ENCODE data around the gene ARHGEF28.

The ARHGEF28 gene

GRCh38 chr5:73895471-73895870 lies 269.5 kb downstream of the ARHGEF28 start:
- TF ChIP-seq CTCF (IDR thresholded peaks at IDR 0.05; ENCODE audit: borderline replicate concordance, control extremely low read depth, extremely low read depth, insufficient read depth, missing control alignments): no peak
- in situ Hi-C loops (cut with MboI; ENCODE audit: low sequenced_read_pairs, unreplicated experiment): no loop called here
- DNase-seq (ENCODE audit: low spot score): no peak

- TF ChIP-seq CTCF (IDR thresholded peaks at IDR 0.05; ENCODE audit: borderline replicate concordance, control extremely low read depth, extremely low read depth, insufficient read depth, missing control alignments): no peak
- no peak for DNase-seq (ENCODE audit: low spot score)
- in situ Hi-C loops (cut with MboI; ENCODE audit: low sequenced_read_pairs, unreplicated experiment): no loop called here
Observed at GRCh38 chr5:73896097-73896496, 270.1 kb downstream of the ARHGEF28 start.

DNA sequence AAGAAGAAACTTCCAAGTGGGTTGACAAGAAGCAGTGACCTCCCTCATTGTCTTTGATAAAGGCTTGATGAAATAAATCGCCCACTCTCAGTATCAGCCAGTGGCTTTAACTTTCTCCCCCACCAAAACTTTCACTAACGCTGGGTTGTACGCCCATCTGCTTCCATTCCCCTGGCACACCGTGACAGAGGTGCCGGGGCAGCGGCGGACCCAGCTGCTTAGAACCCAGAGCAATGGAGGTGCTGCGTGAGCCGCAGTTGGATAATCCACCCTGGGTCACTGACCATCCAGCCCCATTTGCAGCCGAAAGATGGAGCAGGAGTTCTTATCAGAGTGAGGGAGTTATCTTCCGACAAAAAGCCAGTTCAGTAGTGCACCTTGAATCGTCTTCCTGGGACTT lies 270.7 kb downstream of the ARHGEF28 start:
- in situ Hi-C loops (cut with MboI; ENCODE audit: low sequenced_read_pairs, unreplicated experiment): no loop called here
- no peak for DNase-seq (ENCODE audit: low spot score)
- no peak for TF ChIP-seq CTCF (IDR thresholded peaks at IDR 0.05; ENCODE audit: borderline replicate concordance, control extremely low read depth, extremely low read depth, insufficient read depth, missing control alignments)

- in situ Hi-C loops (cut with MboI; ENCODE audit: low sequenced_read_pairs, unreplicated experiment): no loop called here
- no peak for DNase-seq (ENCODE audit: low spot score)
- TF ChIP-seq CTCF (IDR thresholded peaks at IDR 0.05; ENCODE audit: borderline replicate concordance, control extremely low read depth, extremely low read depth, insufficient read depth, missing control alignments): no peak
Observed at GRCh38 chr5:73897893-73898292, 271.9 kb downstream of the ARHGEF28 start.

DNA sequence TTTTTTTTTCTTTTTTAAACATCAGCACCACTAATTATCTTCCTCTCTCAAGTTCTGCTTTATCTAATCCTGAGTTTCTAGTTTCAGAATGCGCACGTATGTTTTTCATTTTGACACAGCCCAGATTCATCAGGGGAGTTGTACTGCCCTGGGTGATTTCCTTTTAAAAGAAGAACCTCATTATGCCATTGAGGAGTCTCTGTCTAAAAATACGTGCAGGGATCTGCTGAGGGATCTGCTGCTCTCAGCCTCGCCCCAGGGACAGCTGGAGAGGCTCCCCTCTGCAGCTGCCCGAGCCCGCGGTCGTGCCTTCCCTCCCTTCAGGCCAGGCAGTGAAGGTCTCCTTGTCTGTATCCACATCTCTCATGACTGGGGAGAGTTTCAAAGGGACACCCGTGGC lies 273.1 kb downstream of the ARHGEF28 start:
- DNase-seq (ENCODE audit: low spot score): peak; percentile 68
- in situ Hi-C loops (cut with MboI; ENCODE audit: low sequenced_read_pairs, unreplicated experiment): no loop called here
- TF ChIP-seq CTCF (IDR thresholded peaks at IDR 0.05; ENCODE audit: borderline replicate concordance, control extremely low read depth, extremely low read depth, insufficient read depth, missing control alignments): no peak

DNA sequence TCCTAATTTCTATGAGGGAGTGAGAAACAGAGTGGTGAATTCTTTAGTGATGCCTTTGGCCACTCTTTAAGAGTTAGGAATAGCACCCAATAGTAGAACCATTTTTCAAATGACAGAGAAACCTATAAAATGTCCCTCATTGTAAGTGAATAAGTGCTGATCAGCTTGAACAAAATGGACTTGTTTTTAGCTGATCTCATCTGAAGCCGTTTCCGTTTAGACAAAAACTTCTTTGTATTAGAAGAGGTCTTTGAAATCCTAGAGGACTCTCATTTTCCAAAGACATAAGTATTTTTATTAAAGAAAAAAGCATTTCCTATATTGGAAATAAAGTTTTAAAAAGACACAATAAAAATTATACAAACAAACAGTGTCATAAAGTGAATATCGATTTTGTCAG lies 273.9 kb downstream of the ARHGEF28 start:
- no peak for DNase-seq (ENCODE audit: low spot score)
- no peak for TF ChIP-seq CTCF (IDR thresholded peaks at IDR 0.05; ENCODE audit: borderline replicate concordance, control extremely low read depth, extremely low read depth, insufficient read depth, missing control alignments)
- in situ Hi-C loops (cut with MboI; ENCODE audit: low sequenced_read_pairs, unreplicated experiment): loop anchor here (5.0 to 25.0 kb wide), 2 partner anchors 747 to 1012 kb away; no protein-coding TSS in a partner anchor

DNA sequence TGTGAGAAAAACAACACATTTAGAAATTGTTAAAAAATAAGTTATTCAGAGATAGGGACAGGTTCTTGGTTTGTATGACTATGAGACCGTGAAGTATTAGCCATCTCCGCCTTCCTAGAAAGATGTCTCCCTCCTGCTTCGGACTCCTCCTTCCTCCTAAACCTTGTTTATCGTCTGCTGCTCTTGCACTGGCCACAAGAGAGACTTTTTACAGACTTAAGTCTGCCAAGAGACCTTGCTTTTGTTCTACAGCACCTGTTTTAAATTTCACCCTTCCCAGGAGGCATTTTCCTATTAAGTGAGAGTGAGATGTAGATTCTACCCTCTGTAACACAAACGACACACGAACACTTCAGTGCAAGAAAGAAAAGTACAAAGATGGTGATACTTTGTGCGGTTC lies 274.6 kb downstream of the ARHGEF28 start:
- no peak for DNase-seq (ENCODE audit: low spot score)
- TF ChIP-seq CTCF (IDR thresholded peaks at IDR 0.05; ENCODE audit: borderline replicate concordance, control extremely low read depth, extremely low read depth, insufficient read depth, missing control alignments): no peak
- in situ Hi-C loops (cut with MboI; ENCODE audit: low sequenced_read_pairs, unreplicated experiment): loop anchor here (5.0 to 25.0 kb wide), 2 partner anchors 747 to 1012 kb away; no protein-coding TSS in a partner anchor
